ENCODE data around the gene SIVA1. TPM values are rescaled to one million over a fixed set of nuclear protein-coding genes. Genes with fewer than 3 reads are reported as not detected.
A peak's percentile ranks its signal among the peaks of the same experiment; 100 is the strongest.
"Not testable (repeated sequence)": the region's sequence is repeated elsewhere in the genome, so short reads cannot be mapped to it uniquely, and the experiment has no call there.

Gene SIVA1
- total RNA-seq, 2 donors from 2014 or later = 76.2 to 85.7 TPM

GRCh38 chr14:104724981-104725771 is 27.8 kb upstream of the SIVA1 start:
- H3K27ac Mint-ChIP-seq = no peak overlapping the region
- no peak for ATAC-seq
- no peaks in the 10 kb centered on the region for H3K9me3 ChIP-seq (ENCODE audit: control insufficient read depth, low read length, poor library complexity, severe bottlenecking)
- peak overlapping the region; percentile 72 for H3K4me3 Mint-ChIP-seq
- no peaks in the 10 kb centered on the region for H3K36me3 Mint-ChIP-seq (ENCODE audit: low read depth)
- H3K4me1 Mint-ChIP-seq = peaks cover 6% of the 10 kb centered on the region
- H3K27me3 Mint-ChIP-seq = no peaks in the 10 kb centered on the region
- DNase-seq = no peak

GRCh38 chr14:104725772-104726548 is 27.0 kb upstream of the SIVA1 start:
- Mint-ChIP-seq H3K4me3 (no peak overlapping the region), H3K36me3 (ENCODE audit: low read depth) (no peaks in the 10 kb centered on the region), H3K27ac (no peak overlapping the region), H3K4me1 (peaks cover 6% of the 10 kb centered on the region), H3K27me3 (no peaks in the 10 kb centered on the region)
- ATAC-seq (no peak), DNase-seq (no peak)
- no peaks in the 10 kb centered on the region for H3K9me3 ChIP-seq (ENCODE audit: control insufficient read depth, low read length, poor library complexity, severe bottlenecking)

- H3K27ac Mint-ChIP-seq = no peak overlapping the region
- no peaks in the 10 kb centered on the region for H3K9me3 ChIP-seq (ENCODE audit: control insufficient read depth, low read length, poor library complexity, severe bottlenecking)
- DNase-seq (no peak), ATAC-seq (no peak)
- peaks cover 6% of the 10 kb centered on the region for H3K4me1 Mint-ChIP-seq
- no peaks in the 10 kb centered on the region for H3K27me3 Mint-ChIP-seq
- H3K4me3 Mint-ChIP-seq = no peak overlapping the region
- no peaks in the 10 kb centered on the region for H3K36me3 Mint-ChIP-seq (ENCODE audit: low read depth)
Observed at GRCh38 chr14:104726600-104727451, 26.1 kb upstream of the SIVA1 start.

GRCh38 chr14:104728631-104729030 is 24.3 kb upstream of the SIVA1 start:
- H3K4me1 Mint-ChIP-seq = peaks cover 6% of the 10 kb centered on the region

GRCh38 chr14:104729176-104729834 is 23.6 kb upstream of the SIVA1 start:
- H3K9me3 ChIP-seq (ENCODE audit: control insufficient read depth, low read length, poor library complexity, severe bottlenecking); H3K36me3 Mint-ChIP-seq (ENCODE audit: low read depth); H3K4me3 Mint-ChIP-seq; DNase-seq; ATAC-seq; H3K27me3 Mint-ChIP-seq; H3K4me1 Mint-ChIP-seq; H3K27ac Mint-ChIP-seq: not testable (repeated sequence)

More at GRCh38 chr14:104728631-104729030, 24.3 kb upstream of the SIVA1 start:
- Mint-ChIP-seq H3K36me3 (ENCODE audit: low read depth) (no peaks in the 10 kb centered on the region), H3K4me3 (no peak overlapping the region), H3K27me3 (no peaks in the 10 kb centered on the region), H3K27ac (no peak overlapping the region)
- DNase-seq (no peak), ATAC-seq (no peak)
- no peaks in the 10 kb centered on the region for H3K9me3 ChIP-seq (ENCODE audit: control insufficient read depth, low read length, poor library complexity, severe bottlenecking)

GRCh38 chr14:104729835-104730181 is 23.1 kb upstream of the SIVA1 start:
- no peaks in the 10 kb centered on the region for H3K9me3 ChIP-seq (ENCODE audit: control insufficient read depth, low read length, poor library complexity, severe bottlenecking)
- Mint-ChIP-seq H3K4me3 (no peak overlapping the region), H3K27ac (no peak overlapping the region), H3K36me3 (ENCODE audit: low read depth) (no peaks in the 10 kb centered on the region), H3K4me1 (peaks cover 6% of the 10 kb centered on the region), H3K27me3 (no peaks in the 10 kb centered on the region)
- ATAC-seq = no peak
- no peak for DNase-seq

GRCh38 chr14:104730487-104730886 is 22.5 kb upstream of the SIVA1 start:
- ATAC-seq = no peak
- Mint-ChIP-seq H3K36me3 (ENCODE audit: low read depth) (no peaks in the 10 kb centered on the region), H3K27ac (no peak overlapping the region), H3K27me3 (no peaks in the 10 kb centered on the region), H3K4me1 (peaks cover 6% of the 10 kb centered on the region), H3K4me3 (no peak overlapping the region)
- no peak for DNase-seq
- H3K9me3 ChIP-seq (ENCODE audit: control insufficient read depth, low read length, poor library complexity, severe bottlenecking) = no peaks in the 10 kb centered on the region

GRCh38 chr14:104731320-104732294 is 21.3 kb upstream of the SIVA1 start:
- Mint-ChIP-seq H3K27ac (no peak overlapping the region), H3K4me3 (no peak overlapping the region)
- DNase-seq = no peak

GRCh38 chr14:104732355-104732804 is 20.6 kb upstream of the SIVA1 start:
- H3K9me3 ChIP-seq (ENCODE audit: control insufficient read depth, low read length, poor library complexity, severe bottlenecking) = no peaks in the 10 kb centered on the region
- no peak overlapping the region for H3K27ac Mint-ChIP-seq
- no peak overlapping the region for H3K4me3 Mint-ChIP-seq
- peaks cover 6% of the 10 kb centered on the region for H3K4me1 Mint-ChIP-seq
- no peak for ATAC-seq
- no peaks in the 10 kb centered on the region for H3K27me3 Mint-ChIP-seq
- DNase-seq = no peak
- H3K36me3 Mint-ChIP-seq (ENCODE audit: low read depth) = no peaks in the 10 kb centered on the region

More at GRCh38 chr14:104731320-104732294, 21.3 kb upstream of the SIVA1 start:
- H3K4me1 Mint-ChIP-seq = peaks cover 6% of the 10 kb centered on the region
- peak; percentile 35 for ATAC-seq
- H3K36me3 Mint-ChIP-seq (ENCODE audit: low read depth) = no peaks in the 10 kb centered on the region
- no peaks in the 10 kb centered on the region for H3K9me3 ChIP-seq (ENCODE audit: control insufficient read depth, low read length, poor library complexity, severe bottlenecking)
- H3K27me3 Mint-ChIP-seq = no peaks in the 10 kb centered on the region

- DNase-seq = no peak
- H3K9me3 ChIP-seq (ENCODE audit: control insufficient read depth, low read length, poor library complexity, severe bottlenecking) = no peaks in the 10 kb centered on the region
- no peak overlapping the region for H3K27ac Mint-ChIP-seq
- H3K27me3 Mint-ChIP-seq = no peaks in the 10 kb centered on the region
- peaks cover 2% of the 10 kb centered on the region for H3K4me1 Mint-ChIP-seq
- no peaks in the 10 kb centered on the region for H3K36me3 Mint-ChIP-seq (ENCODE audit: low read depth)
- no peak overlapping the region for H3K4me3 Mint-ChIP-seq
- no peak for ATAC-seq
Observed at GRCh38 chr14:104732931-104733681, 19.8 kb upstream of the SIVA1 start.

- Mint-ChIP-seq H3K4me3 (no peak overlapping the region), H3K27ac (no peak overlapping the region), H3K4me1 (peaks cover 2% of the 10 kb centered on the region), H3K36me3 (ENCODE audit: low read depth) (no peaks in the 10 kb centered on the region), H3K27me3 (no peaks in the 10 kb centered on the region)
- ATAC-seq = no peak
- no peak for DNase-seq
- H3K9me3 ChIP-seq (ENCODE audit: control insufficient read depth, low read length, poor library complexity, severe bottlenecking) = no peaks in the 10 kb centered on the region
Observed at GRCh38 chr14:104734051-104734587, 18.8 kb upstream of the SIVA1 start.

Measured in T-helper 17 cell (primary cell).